ENCODE results near the gene KYAT1.

KYAT1 gene

GRCh38 chr9:128881884-128882676, at the start of gene KYAT1, which contains the start of gene LRRC8A:
TSS of gene KYAT1 (minus strand) at chr9:128881950. CDS start at chr9:128845405, 36,545 bp downstream.
TSS of gene LRRC8A (plus strand) at chr9:128882133. CDS start at chr9:128907165, 25,032 bp downstream.
- peak; percentile 97 for DNase-seq (ENCODE audit: low read depth)

DNA sequence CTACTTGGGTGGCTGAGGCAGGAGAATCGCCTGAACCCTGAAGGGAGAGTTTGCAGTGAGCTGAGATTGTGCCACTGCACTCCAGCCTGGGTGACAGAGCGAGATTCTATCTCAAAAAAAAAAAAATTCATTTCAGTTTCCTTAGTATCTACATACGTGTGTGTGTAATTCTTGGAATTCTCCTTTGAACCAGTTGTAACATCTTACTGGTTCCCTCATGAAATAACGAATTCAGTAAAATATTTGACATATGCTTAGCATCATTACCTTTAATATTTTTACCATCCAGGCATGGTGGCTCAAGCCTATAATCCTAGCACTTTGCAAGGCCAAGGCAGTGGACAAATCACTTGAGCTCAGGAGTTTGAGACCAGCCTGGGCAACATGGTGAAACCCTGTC, 47.8 kb upstream of the KYAT1 start:
- DNase-seq (ENCODE audit: low read depth) = no peak

DNA sequence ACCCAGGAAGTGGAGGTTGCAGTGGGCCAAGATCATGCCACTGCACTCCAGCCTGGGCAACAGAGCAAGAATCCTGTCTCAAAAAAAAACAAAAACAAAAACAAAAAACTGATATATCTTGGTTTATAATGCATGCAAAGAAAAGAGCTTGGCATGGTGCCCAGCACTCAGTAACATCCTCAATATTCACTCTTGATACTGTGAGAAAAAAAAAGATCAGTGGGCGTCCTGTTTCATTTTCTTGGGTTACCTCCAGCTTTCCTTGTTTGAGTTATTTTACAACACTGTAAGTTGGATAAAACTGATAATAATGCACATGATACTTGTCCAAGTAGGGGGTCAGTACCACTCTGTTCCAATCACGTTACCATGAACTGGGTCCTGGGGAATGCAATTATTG, 46.9 kb upstream of the KYAT1 start:
- no peak for DNase-seq (ENCODE audit: low read depth)

GRCh38 chr9:128927731-128928411, 46.1 kb upstream of the KYAT1 start:
- no peak for DNase-seq (ENCODE audit: low read depth)

- DNase-seq (ENCODE audit: low read depth) = no peak
These were observed 41.7 kb upstream of the KYAT1 start for GRCh38 chr9:128923493-128923883.

DNA sequence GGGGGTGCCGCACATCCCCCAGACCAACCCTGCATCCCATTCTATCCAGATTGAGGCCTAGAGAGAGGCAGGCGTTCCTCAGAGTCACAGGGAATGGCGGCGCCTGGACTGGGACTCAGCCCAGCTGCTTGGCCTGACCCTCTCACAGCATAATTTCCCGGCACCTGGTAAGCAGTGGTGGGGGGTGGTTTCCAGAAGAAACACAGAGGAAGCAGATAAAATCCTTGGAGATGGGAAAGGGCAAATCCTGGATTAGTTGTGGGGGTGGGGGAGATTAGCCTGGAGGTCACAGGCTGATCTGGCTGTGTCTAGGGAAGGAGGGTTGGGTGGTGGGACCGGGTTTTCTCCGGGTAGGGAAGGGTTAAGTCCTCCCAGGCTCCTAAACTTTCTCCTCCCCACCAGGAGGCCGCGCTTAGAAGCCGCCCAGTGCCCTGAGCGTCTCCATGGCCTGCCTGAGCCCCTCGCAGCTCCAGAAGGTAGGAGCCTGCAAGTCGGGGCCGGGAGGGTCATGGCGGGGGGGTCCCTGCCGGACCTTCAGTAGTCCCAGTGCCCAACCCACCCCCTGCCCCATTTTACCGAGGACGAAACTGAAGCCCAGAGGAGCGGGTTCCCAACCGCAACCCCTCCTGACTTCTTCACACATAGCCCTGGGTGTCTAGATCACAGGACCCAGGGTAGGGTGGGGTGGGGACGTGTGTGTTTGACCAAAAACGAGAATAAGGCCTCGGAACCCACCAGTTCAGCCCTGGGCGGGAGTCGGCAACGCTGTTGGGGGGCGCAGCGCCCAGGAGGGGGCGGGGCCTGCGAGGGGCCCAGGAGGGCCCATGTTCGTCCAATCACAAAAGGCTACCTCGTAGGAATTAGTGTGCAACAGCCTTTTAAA, 40.4 kb upstream of the KYAT1 start:
- no peak for DNase-seq (ENCODE audit: low read depth)

GRCh38 chr9:128920381-128921058, 38.8 kb upstream of the KYAT1 start, which contains the start of gene PHYHD1:
TSS of gene PHYHD1 (plus strand) at chr9:128920982. CDS start at chr9:128922324, 1,342 bp downstream.
- DNase-seq (ENCODE audit: low read depth) = no peak

- DNase-seq (ENCODE audit: low read depth) = no peak
These were observed 37.8 kb upstream of the KYAT1 start for GRCh38 chr9:128919402-128920089.

DNA sequence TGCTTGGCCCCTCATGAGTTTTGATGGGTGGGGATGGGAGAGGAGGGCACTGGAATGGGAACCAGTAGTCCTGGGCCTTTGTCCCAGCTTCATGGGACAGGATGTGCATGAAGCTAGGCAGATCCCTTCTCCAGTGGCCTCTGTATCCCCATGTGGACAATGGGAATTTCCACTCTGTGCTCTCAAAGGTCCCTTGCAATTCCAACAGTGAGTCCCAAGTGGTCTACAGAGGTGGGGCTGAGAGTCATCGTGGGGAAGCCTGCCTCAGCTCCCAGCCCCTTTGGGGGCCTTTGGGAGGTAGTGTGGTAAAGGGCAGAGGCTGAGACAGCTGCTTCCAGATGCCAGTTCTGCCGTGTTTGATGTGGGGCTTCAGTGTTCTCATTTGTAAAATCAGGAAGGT, 37.2 kb upstream of the KYAT1 start:
- DNase-seq (ENCODE audit: low read depth) = no peak

- DNase-seq (ENCODE audit: low read depth) = no peak
These were observed 35.5 kb upstream of the KYAT1 start for GRCh38 chr9:128917151-128917849.

DNA sequence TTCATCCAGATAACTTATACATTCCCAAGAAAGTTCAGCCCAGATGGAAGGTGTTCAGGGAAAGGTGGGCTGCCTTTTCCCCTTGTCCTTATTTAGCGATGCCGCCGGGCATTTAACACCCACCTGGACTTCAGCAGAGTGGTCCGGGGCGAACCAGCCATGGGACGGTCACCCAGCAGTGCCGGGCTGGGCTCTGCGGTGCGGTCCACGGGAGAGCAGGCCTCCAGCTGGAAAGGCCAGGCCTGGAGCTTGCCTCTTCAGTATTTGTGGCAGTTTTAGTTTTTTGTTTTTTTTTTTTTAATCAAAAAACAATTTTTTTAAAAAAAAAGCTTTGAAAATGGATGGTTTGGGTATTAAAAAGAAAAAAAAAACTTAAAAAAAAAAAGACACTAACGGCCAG, 35.0 kb upstream of the KYAT1 start:
- no peak for DNase-seq (ENCODE audit: low read depth)

DNA sequence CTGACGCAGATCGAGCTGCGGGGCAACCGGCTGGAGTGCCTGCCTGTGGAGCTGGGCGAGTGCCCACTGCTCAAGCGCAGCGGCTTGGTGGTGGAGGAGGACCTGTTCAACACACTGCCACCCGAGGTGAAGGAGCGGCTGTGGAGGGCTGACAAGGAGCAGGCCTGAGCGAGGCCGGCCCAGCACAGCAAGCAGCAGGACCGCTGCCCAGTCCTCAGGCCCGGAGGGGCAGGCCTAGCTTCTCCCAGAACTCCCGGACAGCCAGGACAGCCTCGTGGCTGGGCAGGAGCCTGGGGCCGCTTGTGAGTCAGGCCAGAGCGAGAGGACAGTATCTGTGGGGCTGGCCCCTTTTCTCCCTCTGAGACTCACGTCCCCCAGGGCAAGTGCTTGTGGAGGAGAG, 34.5 kb upstream of the KYAT1 start:
- DNase-seq (ENCODE audit: low read depth) = no peak

DNA sequence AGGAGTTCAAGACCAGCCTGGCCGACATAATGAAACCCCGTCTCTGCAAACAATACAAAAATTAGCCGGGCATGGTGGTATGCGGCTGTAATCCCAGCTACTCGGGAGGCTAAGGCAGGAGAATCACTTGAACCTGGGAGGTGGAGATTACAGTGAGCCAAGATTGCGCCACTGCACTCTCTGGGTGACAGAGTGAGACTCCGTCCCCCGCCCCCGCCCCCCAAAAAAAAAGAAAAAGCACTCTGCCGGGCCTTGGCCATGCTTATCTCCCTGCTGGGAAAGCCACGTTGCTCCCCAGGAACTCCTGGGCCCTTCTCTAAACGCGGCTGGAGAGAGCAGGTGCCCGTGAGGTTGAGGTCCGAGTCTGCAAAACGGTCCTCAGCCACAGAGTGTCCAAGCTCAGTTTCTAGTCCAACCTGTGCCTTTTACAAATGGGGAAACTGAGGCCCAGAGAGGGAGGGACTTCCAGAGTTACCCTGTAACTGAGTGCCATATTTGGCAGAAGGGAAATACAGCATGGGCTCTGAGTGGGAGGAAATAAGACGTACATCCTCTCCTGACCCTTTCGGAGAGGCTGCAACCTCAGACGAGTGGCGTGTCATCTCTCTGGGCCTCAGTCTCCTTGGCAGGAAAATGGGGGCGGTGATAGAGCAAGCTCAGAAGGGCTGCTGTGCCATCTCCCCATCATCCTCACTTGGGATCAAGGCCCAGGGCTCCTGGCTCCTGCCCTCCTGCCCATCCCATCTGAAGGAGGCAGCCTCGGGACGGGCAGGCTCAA, 32.4 kb upstream of the KYAT1 start:
- no peak for DNase-seq (ENCODE audit: low read depth)

GRCh38 chr9:128913048-128913900, 31.5 kb upstream of the KYAT1 start:
- DNase-seq (ENCODE audit: low read depth) = no peak

DNA sequence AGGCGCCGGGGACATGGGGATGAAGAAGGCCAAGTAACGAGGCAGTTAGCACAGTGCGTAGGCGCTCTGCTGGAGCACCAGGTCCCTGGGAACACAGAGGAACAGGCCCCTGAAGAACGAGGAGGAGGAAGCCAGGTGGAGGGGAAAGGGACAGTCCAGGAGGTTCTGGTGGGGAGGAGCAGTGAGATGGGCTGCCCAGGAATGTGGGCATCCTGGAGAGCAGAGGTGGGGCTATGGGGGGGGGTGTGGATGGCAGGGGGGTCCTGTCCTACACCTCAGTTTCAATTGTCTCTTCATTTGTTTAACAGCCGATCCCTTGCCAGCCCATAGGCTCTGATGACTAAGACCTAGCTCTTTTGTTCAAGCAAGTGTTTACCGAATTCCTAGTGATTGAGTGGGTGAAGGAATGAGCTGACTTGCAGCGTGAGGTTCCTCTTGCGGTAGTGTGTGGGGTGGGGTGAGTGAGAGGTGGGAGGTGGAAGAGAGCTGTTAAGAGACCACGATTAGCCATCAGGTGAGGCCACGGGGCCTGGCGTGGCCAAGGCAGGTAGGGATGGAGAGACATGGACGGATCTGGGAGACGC, 30.6 kb upstream of the KYAT1 start:
- no peak for DNase-seq (ENCODE audit: low read depth)

DNA sequence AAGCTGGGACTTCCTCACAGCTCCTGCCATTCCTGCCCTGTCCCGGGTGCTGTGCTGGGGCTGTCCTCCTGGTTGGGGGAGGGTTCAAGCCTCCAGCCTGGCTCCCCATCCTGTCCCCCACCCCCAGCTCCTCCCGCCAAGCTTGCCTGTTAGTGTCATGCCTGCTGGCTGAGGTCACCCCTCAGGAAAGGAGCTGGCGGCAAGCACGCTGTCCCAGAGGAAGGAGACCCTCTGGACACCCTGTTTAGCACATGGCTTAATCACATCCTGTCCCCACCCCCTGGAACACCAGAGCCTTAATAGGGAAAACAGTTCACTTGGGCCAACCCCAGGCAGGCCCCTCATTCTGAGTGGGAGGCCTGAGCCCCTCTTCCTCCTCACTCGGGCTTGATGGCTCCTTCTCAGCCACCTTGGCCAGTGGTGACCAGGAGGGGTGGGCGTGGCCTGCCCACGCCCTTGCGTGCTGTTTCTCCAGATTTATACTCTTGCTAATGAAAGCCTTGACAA, 29.8 kb upstream of the KYAT1 start:
- DNase-seq (ENCODE audit: low read depth) = no peak

DNA sequence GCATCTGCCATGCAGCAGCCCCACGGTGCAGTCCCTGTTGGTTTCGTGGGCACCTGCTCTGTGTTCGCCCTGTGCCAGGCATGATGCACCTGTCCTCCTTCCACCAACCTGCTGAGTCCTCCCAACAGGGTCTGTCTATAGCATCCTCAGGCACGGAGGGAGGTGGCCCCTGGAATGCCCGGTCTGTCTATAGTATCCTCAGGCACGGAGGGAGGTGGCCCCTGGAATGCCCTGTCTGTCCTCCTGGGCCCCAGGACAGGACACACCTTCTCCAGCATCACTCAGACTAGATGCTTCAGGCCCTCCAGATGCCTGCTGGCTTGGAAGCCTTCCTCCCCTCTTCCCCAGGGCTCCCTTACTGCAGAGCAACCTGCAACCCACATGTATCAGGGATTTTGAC, 29.2 kb upstream of the KYAT1 start:
- no peak for DNase-seq (ENCODE audit: low read depth)

- no peak for DNase-seq (ENCODE audit: low read depth)
These were observed 28.1 kb upstream of the KYAT1 start for GRCh38 chr9:128909859-128910258.

Measured in activated gamma-delta T cell treated with anti-CD3 and anti-CD28 coated beads, Interleukin-2, amount 50 U/mL, for 16 hours (primary cell).